ENCODE measurements around the gene MRGPRF.

- TF ChIP-seq, protein P1, sequence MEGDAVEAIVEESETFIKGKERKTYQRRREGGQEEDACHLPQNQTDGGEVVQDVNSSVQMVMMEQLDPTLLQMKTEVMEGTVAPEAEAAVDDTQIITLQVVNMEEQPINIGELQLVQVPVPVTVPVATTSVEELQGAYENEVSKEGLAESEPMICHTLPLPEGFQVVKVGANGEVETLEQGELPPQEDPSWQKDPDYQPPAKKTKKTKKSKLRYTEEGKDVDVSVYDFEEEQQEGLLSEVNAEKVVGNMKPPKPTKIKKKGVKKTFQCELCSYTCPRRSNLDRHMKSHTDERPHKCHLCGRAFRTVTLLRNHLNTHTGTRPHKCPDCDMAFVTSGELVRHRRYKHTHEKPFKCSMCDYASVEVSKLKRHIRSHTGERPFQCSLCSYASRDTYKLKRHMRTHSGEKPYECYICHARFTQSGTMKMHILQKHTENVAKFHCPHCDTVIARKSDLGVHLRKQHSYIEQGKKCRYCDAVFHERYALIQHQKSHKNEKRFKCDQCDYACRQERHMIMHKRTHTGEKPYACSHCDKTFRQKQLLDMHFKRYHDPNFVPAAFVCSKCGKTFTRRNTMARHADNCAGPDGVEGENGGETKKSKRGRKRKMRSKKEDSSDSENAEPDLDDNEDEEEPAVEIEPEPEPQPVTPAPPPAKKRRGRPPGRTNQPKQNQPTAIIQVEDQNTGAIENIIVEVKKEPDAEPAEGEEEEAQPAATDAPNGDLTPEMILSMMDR (IDR thresholded peaks at IDR 0.05) = no peak
- TF ChIP-seq POLR2A (IDR thresholded peaks at IDR 0.05) = no peak
Measured at GRCh38 chr11:69009441-69010211, 3.4 kb downstream of the MRGPRF start.
